Measurements from ENCODE around the gene IFT57. TPM values are rescaled to one million over a fixed set of nuclear protein-coding genes. Genes with fewer than 3 reads are reported as not detected.
A peak's percentile ranks its signal among the peaks of the same experiment; 100 is the strongest.

IFT57 gene
- total RNA-seq, 1 experiment from 2014 or later = 39.0 TPM

DNA sequence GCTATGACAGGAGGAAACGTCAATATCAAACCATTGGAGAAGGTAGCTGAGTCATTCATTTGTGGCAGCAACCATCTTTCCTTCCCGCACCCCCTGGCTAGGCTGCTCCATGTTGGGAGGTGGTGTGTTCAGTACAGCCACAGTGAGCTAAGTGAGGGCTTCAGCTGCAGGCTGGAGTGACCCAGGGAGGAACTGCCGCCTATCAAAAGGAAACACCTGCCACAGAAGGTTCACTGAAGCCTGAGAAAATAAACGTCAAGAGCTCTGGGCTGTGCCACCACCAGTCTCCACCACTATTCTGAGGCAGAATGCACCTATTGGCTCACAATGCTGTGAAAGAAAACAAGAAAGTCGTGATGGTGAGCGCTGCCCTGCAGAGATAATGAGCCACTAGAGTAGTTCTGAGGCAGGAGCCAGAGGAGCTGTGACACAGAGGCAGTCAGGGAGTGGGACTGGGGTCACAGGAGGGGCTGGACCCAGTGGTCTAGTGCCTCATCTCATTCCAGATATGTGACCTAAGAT lies 96.6 kb downstream of the IFT57 start:
- DNase-seq (ENCODE audit: low read depth) = no peak

GRCh38 chr3:108125153-108125543 lies 97.1 kb downstream of the IFT57 start:
- DNase-seq (ENCODE audit: low read depth) = no peak

DNA sequence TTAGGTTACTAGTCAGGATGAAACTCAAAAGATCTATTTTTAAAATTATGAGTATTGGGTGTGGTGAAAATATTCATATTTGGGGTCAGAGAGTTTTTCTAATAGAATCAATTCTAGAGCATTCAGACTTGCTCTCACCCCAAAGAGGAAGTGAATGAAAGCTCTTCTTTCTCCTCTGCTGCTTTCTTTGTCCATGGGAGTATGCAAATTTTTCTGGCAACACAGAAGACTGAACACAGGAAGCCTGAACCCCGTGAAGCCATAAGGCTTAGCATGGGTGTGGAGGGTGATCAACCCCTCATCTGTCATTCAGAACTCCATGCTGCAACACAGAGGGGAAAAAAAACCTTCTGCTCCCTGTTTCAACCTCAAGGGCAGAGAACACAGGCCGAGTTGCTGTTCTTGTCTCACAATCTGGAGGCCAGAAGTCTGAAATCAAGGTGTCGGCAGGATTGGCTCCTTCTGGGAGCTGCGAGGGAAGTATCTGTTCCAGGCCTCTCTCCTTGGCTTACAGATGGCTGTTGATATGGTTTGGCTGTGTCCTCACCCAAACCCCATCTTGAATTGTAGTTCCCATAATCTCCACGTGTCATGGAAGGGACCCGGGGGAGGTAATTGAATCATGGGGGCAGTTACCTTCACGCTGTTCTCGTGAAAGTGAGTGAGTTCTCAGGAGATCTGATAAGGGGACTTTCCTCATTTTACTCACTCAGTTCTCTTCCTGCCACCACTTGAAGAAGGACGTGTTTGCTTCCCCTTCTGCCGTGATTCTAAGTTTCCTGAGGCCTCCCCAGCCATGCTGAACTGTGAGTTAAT lies 97.7 kb downstream of the IFT57 start:
- no peak for DNase-seq (ENCODE audit: low read depth)

GRCh38 chr3:108123326-108123725 lies 98.9 kb downstream of the IFT57 start:
- no peak for DNase-seq (ENCODE audit: low read depth)

GRCh38 chr3:108122276-108122675 lies 99.9 kb downstream of the IFT57 start:
- DNase-seq (ENCODE audit: low read depth) = no peak

- DNase-seq (ENCODE audit: low read depth) = no peak
Measured at GRCh38 chr3:108119398-108120104, 102.7 kb downstream of the IFT57 start.

GRCh38 chr3:108118038-108118768 lies 104.0 kb downstream of the IFT57 start:
- DNase-seq (ENCODE audit: low read depth) = no peak

GRCh38 chr3:108117241-108117775 lies 104.9 kb downstream of the IFT57 start:
- DNase-seq (ENCODE audit: low read depth) = peak; percentile 14

- DNase-seq (ENCODE audit: low read depth) = no peak
Measured at GRCh38 chr3:108114423-108115065, 107.7 kb downstream of the IFT57 start.

DNA sequence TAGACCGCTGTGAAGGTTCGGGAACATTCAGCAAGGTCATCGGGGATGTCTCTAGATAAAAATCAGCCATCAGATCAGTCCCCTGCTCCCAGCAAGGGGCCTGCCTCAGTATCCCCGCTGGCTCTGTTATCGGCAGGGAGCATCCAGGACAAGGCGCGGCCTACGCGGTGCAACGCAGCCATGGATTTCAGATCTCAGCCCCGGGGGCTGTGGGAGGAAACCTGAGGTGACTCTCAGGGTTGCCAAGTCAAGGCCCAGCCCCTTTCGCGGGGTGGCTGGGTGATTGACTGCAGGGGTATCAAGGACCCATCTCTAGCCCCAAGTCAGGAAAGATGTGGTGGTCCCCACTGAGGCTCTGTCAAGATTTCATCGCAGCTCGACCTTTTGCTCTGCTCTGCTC lies 108.2 kb downstream of the IFT57 start:
- no peak for DNase-seq (ENCODE audit: low read depth)

DNA sequence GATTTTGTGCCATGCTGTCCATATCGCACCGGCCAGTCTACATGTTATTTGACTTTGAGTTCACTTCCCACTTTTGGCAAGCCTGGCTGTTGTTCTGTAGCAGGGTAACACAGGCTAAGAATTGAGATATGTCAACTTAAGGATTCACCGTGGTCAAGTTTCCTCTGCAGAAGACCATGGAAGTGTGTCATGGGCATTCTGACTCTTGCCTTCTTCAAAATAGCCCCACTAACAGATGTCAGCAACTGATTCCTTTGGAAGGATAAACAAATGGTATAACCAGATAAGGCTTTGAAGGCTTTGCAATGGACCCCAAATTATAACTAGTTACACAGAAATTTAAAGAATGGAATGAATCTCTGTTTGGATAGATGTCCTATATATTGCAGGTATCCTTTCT lies 111.3 kb downstream of the IFT57 start:
- DNase-seq (ENCODE audit: low read depth) = no peak

Other genes starting within 250 kb of the IFT57 start
- 82.0 and 97.1 TPM in 2 replicates for gene CD47, start 131.4 kb downstream of the IFT57 start, total RNA-seq (2014; rRNA removed)
- not detected in 2 replicates for gene HHLA2, start 74.1 kb upstream of the IFT57 start, total RNA-seq (2014; rRNA removed)